IPS-NIHi11 (cell line): ENCODE data around the gene HAGH.

Source experiments
- DNase-seq: peaks from one replicate; pipeline ENCODE4 v3.0.0; 2012; ENCODE audit warnings: mixed read lengths, low spot score

HAGH gene

DNA sequence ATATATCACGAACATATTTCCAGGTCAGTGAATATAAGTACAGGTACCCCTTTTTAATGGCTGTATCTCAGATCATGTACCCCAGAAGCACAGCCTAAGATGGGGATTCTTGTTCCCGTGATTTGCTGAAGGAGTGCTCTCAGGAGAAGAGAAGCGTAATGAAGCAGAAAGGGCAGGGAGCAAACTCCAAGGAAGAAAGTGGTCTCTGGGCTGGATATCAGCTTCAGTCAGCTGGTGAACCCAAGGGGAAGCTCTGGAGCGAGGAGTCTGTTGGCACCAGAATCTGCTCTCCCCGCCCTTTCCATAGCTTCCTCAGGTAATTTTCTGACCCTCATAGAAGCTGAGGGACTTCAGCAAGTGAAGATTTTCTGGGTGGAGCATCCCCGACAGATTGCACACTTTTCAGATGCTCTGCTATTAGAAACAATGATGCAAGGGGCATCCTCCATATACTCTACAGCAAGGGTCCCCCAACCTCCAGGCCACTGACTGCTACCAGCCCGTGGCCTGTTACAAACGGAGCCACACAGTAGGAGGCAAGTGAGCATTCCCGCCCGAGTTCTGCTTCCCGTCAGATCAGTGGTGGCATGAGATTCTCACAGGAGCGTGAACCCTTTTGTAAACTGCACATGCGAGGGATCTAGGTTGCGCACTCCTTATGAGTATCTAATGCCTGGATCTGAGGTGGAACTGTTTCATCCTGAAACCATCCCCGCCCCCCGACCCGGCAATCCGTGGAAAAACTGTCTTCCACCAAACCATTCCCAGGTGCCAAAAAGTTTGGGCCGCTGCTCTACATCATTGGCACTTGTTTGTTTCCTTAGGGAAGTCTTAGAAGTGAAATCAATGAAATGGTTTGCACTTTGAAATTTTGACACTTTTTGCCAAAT, 4.8 kb upstream of the HAGH start:
- no peak for DNase-seq

DNA sequence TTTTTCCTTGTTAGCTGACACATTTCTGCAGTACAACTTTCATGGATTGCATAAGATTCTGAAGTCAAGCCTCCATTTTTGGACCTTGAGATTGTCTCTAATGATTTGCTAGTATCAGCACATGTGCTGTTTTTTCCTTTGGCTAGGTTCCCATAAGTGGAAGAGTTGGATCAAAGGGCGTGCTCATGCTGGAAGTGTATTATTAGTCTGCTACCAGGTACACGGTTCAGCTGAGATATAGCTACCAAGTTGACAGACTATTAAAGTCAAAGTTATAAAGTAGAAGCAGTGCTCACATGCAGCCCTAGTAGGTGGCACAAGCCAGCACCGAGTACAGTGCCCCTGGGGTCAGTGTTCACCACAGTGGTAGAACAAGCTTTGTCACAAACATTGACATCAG, 3.6 kb upstream of the HAGH start:
- no peak for DNase-seq

DNA sequence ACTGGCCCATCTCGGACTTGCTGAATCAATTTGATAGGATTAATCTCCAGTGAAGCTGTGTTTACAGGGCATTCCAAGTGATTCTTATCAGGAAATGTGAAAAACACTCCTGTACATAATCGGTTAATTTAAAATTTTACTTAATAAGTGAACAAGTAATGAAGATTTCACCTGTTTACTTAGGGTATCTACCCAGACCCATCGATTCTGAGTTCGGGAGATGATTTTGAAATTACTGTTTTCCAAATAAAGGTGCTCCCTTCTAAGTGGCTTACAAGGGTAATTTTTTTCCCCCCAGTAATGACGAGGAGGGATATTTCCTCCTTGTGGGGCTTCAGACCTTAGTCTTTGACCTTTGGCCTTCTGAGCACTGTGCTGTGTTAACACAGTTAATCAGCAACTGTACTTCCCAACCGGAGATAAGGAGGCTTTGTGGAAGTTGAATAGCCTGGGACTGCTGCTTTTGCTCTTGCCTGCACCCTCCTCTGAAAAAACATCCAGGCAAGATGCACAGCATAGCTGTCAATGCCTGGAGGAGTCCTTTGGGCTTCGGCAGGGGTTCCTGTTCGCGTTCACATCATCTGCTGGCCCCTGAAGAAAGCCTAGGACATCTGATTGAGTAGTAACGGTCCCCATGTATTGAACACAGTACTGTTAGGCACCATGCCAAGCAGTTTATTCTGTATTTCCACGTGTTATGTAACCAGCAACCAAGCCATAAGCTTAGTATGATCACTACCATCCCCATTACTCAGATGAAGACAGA, 2.2 kb upstream of the HAGH start:
- DNase-seq: no peak

- DNase-seq: peak; percentile 89
Observed at GRCh38 chr16:1825864-1826690, 548 bp downstream of the HAGH start.

DNA sequence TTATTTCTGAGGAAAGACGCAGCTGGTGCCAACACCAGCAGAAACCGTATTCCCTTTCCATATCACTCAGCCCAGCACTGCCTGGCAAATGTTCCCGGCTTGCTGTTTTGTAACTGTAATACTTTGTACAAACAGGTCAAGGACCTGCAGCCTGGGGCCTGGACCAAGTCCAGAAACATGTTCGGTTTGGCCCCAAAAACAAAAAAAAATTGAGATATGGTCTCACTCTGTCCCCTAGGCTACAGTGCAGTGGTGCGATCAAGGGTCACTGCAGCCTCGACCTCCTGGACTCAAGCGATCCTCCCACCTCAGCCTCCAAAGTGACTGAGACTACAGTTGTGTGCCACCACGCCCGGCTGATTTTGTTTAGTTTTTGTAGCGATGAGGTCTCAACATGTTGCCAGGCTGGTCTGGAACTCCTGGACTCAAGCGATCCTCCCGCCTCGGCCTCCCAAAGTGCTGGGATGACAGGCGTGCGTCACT, 1.2 kb downstream of the HAGH start:
- no peak for DNase-seq

- peak; percentile 49 for DNase-seq
Observed at GRCh38 chr16:1823821-1824220, 2.8 kb downstream of the HAGH start.

DNA sequence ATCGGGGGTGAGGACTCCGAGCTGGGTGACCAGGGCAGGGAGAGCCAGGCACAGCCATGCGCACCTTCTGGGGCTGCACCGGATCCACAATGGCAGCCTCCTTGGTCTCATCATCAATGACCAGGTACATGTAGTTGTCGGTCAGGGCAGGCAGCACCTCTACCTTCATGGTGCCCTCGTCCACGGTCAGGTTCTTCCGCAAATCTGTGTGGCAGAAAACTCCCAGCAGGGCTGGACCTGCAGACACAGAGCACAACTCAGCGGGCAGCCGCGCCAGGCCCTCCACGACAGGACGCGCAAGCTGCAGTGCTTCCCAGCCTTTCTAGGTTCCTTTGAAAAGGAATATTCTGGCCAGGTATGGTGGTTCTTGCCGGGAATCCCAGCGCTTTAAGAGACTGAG, 3.8 kb downstream of the HAGH start:
- no peak for DNase-seq

GRCh38 chr16:1821861-1822611, 4.6 kb downstream of the HAGH start:
- no peak for DNase-seq

GRCh38 chr16:1820946-1821290, 5.7 kb downstream of the HAGH start:
- DNase-seq: no peak

DNA sequence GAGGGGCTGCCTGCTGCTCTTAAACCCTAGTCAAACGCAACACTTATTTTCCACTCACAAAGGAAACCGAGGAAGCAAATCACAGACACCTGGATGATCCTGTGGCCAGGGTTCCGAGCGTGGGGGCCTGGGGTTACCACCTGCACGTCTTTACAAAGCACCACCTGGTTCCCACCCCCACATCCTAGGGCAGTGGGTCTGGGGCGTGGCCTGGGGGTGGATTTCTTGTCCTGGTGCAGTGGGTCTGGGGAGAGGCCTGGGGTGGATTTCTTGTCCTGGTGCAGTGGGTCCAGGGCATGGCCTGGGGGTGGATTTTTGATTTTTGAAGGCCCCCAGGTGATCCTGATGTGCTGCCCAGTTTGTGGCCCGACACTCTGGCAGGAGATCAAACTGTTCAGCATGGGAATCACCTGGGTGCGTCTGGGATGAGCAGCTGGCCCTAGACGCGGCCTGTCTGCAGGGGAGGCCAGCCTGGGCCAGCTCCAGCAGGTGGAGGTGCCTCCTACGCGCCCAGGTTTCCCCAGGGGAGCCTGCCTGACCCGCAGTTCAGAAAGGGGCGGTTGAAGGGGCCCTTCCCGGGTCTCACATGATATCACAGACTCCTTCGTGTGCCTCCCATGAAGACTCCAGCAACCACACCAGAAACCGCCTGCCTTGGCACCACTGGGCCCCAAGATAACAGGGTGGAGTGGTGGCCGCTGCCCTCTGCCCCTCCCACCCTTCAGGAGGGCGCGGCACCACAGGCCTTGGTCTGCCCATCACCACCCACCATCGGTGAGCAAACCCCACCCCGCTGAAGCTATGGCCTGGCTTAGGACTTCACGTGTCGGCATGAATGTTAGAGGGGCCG, 6.3 kb downstream of the HAGH start:
- no peak for DNase-seq

GRCh38 chr16:1819611-1820010, 7.0 kb downstream of the HAGH start:
- no peak for DNase-seq

DNA sequence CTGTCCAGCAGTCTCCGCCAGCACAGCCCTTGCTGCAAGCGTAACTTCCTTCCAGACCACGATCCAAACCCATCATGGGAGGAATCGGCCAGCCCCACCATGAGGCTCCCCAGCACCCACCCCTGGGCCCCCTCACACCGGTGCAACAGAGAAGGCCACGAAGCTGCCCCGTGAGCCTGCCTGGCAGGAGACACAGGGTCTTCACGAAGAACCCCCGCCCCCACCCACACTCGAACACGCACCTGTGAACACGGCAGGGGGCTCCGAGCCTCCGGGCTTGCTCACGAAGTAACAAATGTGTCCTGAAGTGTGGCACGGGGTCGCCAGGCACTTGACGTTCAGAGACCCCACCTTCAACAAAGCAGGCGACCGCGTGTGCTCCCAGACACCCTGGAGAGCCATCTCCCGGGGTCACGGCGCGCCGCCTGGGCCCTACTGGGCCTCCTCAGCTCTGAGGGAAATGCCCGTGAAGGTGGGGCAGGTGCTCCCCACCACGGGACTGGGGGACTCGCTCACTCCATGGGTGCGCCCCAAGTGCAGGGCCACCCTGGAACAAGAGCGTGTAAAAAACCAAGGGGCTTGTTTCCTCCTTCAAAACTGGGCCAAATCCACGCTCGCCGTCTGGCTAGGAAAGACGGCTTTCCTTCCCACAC, 7.6 kb downstream of the HAGH start:
- DNase-seq: no peak

GRCh38 chr16:1818204-1818872, 8.3 kb downstream of the HAGH start:
- no peak for DNase-seq

DNA sequence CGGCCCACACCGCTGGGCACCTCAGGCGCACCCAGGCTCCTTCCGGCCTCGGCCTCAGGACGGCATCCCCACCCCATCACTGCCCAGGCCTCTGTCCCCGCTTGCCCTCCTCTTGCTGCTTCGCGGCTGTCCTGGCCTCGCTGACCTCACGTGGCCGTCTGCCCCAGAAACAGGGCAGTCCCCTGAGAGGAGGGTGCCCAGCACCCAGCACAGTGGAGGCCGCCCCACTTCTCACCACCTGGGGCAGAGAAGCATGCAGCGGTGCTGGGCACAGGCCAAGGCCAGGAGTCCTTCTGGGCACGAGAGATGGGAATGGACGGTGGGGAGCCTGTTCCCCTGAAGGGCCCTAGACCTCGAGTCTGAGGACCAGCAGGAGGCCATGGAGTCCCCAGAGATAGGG, 8.9 kb downstream of the HAGH start:
- DNase-seq: no peak

DNA sequence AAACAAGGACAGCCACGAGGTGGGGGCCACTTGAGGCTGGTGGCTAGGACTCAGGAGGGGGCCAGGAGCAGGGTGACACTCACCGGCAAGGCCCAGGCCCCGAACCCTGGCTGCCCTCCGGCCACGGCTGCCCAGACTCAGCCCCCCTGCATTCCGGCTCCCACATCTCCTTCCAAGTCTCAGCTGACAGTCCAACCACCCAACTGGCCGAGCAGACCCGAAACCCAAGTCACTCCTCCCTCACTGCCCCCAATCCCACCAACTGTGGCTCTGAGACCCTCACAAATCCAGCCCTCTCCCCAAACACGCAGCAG, 9.4 kb downstream of the HAGH start:
- no peak for DNase-seq

- DNase-seq: no peak
Observed at GRCh38 chr16:1816396-1817275, 10.0 kb downstream of the HAGH start.

DNA sequence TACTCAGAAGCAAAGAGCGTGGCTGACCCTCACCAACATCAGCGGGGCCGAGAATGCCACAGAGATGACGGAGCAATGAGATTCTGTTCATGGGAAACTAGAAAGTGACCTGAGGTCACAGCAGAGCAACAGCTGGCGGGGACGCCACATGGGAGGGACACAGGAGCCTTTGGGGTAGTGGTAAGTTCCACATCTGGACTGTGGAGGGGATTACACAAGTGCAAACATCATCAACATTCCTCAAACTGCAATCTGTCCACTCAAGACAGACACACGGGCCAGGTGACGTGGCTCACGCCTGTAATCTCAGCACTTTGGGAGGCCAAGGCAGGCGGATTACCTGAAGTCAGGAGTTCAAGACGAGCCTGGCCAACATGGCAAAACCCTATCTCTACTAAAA, 11.2 kb downstream of the HAGH start:
- DNase-seq: no peak

DNA sequence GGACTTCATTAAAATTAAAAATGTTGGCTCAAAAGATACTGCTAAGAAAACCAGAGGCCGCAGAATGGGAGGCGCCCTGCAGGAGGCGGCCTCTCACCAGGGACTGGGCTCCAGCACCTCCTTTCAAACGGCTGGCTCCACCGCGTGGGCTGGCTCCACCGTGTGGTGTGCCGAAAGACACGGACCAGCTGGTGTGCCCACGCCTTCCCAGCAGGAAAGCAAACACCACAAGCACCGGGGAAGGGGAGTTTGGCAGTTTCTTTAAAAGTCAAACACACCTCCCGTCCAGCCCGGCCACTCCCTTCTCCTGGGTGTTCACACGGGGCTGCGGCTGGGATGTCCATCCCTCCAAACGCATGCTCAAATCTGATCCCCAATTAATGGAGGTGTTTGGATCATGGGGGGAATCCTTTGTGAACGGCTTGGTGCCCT, 13.9 kb downstream of the HAGH start:
- peak; percentile 80 for DNase-seq

DNA sequence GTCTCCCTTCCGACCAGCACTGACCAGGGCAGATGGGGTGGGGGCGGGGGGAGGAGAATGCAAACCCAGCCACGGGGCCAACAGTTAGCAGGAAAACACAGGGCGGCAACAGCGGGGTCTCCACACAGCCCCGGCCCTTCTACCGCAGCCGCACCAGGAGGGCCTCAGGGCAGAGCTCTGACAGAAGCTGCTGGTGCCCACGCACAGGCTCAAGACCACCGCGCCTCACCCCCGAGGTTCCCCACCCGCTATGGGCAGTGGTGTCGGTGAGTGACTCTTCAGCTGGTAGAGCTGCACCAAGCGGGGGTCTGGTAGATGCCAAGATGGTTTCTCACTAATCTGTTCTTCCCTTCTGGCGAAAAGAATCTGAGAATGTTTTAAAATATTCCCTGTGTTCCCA, 16.1 kb downstream of the HAGH start:
- no peak for DNase-seq
